Endodermal cell (in vitro differentiated cells): Measurements from ENCODE around the gene TLL1. TPM values are rescaled to one million over a fixed set of nuclear protein-coding genes. Genes with fewer than 3 reads are reported as not detected.

Experiments
- DNase-seq: peaks from one replicate; pipeline ENCODE4 v3.0.0-alpha.2; 2017
- H3K27ac ChIP-seq: 2 replicates; pipeline ENCODE4 v1.5.1; 2013; ENCODE audit warnings: mild to moderate bottlenecking, low read depth, low read length, moderate library complexity
- H3K27me3 ChIP-seq: 2 replicates; pipeline ENCODE4 v1.6.1; 2013; ENCODE audit warnings: mild to moderate bottlenecking, low read length, moderate library complexity; ENCODE audit not compliant: insufficient read depth, control insufficient read depth, poor library complexity, severe bottlenecking
- H3K36me3 ChIP-seq: 2 replicates; pipeline ENCODE4 v1.7.0; 2013; ENCODE audit warnings: mild to moderate bottlenecking, low read length, moderate library complexity; ENCODE audit not compliant: control insufficient read depth, insufficient read depth
- H3K4me1 ChIP-seq: one replicate; pipeline ENCODE4 v1.7.0; 2013; ENCODE audit warnings: low read length; ENCODE audit not compliant: control insufficient read depth, insufficient read depth
- H3K4me3 ChIP-seq: 2 replicates; pipeline ENCODE4 v1.5.1; 2013; ENCODE audit warnings: mild to moderate bottlenecking, low read length, moderate library complexity
- H3K9ac ChIP-seq: 2 replicates; pipeline ENCODE4 v1.6.1; 2013; ENCODE audit warnings: mild to moderate bottlenecking, low read length, moderate library complexity; ENCODE audit not compliant: poor library complexity, severe bottlenecking; ENCODE audit errors: extremely low read depth
- H3K9me3 ChIP-seq: 2 replicates; pipeline ENCODE4 v1.6.1; 2013; ENCODE audit warnings: mild to moderate bottlenecking, low read length, moderate library complexity; ENCODE audit not compliant: control insufficient read depth
- H3K27ac Mint-ChIP-seq: 2 replicates; pipeline ENCODE4 v1.8.0; 2020; ENCODE audit warnings: mixed read lengths
- H3K27me3 Mint-ChIP-seq: 2 replicates; pipeline ENCODE4 v1.8.0; 2021; ENCODE audit warnings: mild to moderate bottlenecking, mixed read lengths; ENCODE audit not compliant: insufficient read depth
- H3K36me3 Mint-ChIP-seq: 2 replicates; pipeline ENCODE4 v1.8.0; 2020; ENCODE audit warnings: low read depth, mixed read lengths
- H3K4me1 Mint-ChIP-seq: 2 replicates; pipeline ENCODE4 v1.8.0; 2020; ENCODE audit warnings: mixed read lengths
- H3K4me3 Mint-ChIP-seq: 2 replicates; pipeline ENCODE4 v1.8.0; 2020; ENCODE audit warnings: mild to moderate bottlenecking, moderate library complexity, mixed read lengths
- H3K9me3 Mint-ChIP-seq: 2 replicates; pipeline ENCODE4 v1.8.0; 2020; ENCODE audit warnings: mild to moderate bottlenecking, mixed read lengths
- CTCF ChIP-seq: fragments of 200-600 bp; sonication (generic); conservative IDR thresholded peaks from 2 replicates; pipeline ENCODE4 v1.5.0; 2021; ENCODE audit warnings: antibody characterized with exemption, mild to moderate bottlenecking
- WGBS, 2 experiments: methylation state at CpG; one replicate each; pipeline versions ENCODE4 v1.1.5 to v1.1.7; 2013; ENCODE audit warnings: missing lambda C conversion rate in 2 of 2, mixed read lengths in 1 of 2; ENCODE audit not compliant: insufficient coverage in 1 of 2, insufficient read length in 1 of 2; 5-methylcytosine and 5-hydroxymethylcytosine counted together
- total RNA-seq, 2 donors: library from RNA; stranded (reverse); fragmentation: NEBNext Ultra II Directional in 1 of 2; extraction: Animal tissue kit (Norgen Biotek cat#: 25700) in 1 of 2; gene quantifications; 2 replicates in 1 of 2; 3 replicates in 1 of 2; pipeline ENCODE4 v1.2.1, GENCODE V29; 2021

TLL1 gene
- total RNA-seq, 2 donors from 2014 or later, result 0.18 to 3.8 TPM

GRCh38 chr4:165851256-165851655 lies 21.8 kb upstream of the TLL1 start:
- DNase-seq, result no peak

GRCh38 chr4:165855191-165855590 lies 17.8 kb upstream of the TLL1 start:
- H3K9me3 Mint-ChIP-seq, result no peaks in the 10 kb centered on the region
- no peaks in the 10 kb centered on the region for H3K4me1 ChIP-seq
- no peak overlapping the region for H3K4me3 Mint-ChIP-seq
- no peaks in the 10 kb centered on the region for H3K36me3 Mint-ChIP-seq
- no peak for TF ChIP-seq CTCF
- H3K27me3 Mint-ChIP-seq, result no peaks in the 10 kb centered on the region
- no peaks in the 10 kb centered on the region for H3K4me1 Mint-ChIP-seq
- H3K27ac Mint-ChIP-seq, result no peak overlapping the region
- no peak for DNase-seq
- no peaks in the 10 kb centered on the region for H3K36me3 ChIP-seq
- no peak overlapping the region for H3K9ac ChIP-seq
- H3K4me3 ChIP-seq, result no peak overlapping the region
- no peaks in the 10 kb centered on the region for H3K9me3 ChIP-seq
- no peaks in the 10 kb centered on the region for H3K27me3 ChIP-seq
- no peak overlapping the region for H3K27ac ChIP-seq

More at GRCh38 chr4:165851256-165851655, 21.8 kb upstream of the TLL1 start:
- H3K9ac ChIP-seq, result no peak overlapping the region
- Mint-ChIP-seq H3K27ac (no peak overlapping the region), H3K27me3 (no peaks in the 10 kb centered on the region), H3K9me3 (no peaks in the 10 kb centered on the region), H3K4me3 (no peak overlapping the region), H3K4me1 (no peaks in the 10 kb centered on the region), H3K36me3 (no peaks in the 10 kb centered on the region)
- no peaks in the 10 kb centered on the region for H3K27me3 ChIP-seq
- no peaks in the 10 kb centered on the region for H3K36me3 ChIP-seq
- H3K4me1 ChIP-seq, result no peaks in the 10 kb centered on the region
- no peak overlapping the region for H3K27ac ChIP-seq
- no peak overlapping the region for H3K4me3 ChIP-seq
- 90 to 100% methylated on average over 2 to 3 of the region's 3 CpGs for WGBS, 2 experiments
- no peak for TF ChIP-seq CTCF
- no peaks in the 10 kb centered on the region for H3K9me3 ChIP-seq

- Mint-ChIP-seq H3K9me3 (no peaks in the 10 kb centered on the region), H3K36me3 (no peaks in the 10 kb centered on the region), H3K27ac (no peak overlapping the region), H3K4me3 (no peak overlapping the region), H3K27me3 (no peaks in the 10 kb centered on the region), H3K4me1 (peaks cover 2% of the 10 kb centered on the region)
- H3K36me3 ChIP-seq, result no peaks in the 10 kb centered on the region
- no peaks in the 10 kb centered on the region for H3K9me3 ChIP-seq
- H3K4me3 ChIP-seq, result no peak overlapping the region
- no peak overlapping the region for H3K27ac ChIP-seq
- no peak overlapping the region for H3K9ac ChIP-seq
- H3K27me3 ChIP-seq, result no peaks in the 10 kb centered on the region
- no peak for TF ChIP-seq CTCF
- no peak for DNase-seq
- 100% methylated on average over 1 of the region's 1 CpG; no CpG with 5 or more reads in 1 of the 2 experiments for WGBS, 2 experiments
- H3K4me1 ChIP-seq, result no peaks in the 10 kb centered on the region
Measured at GRCh38 chr4:165861363-165861762, 11.7 kb upstream of the TLL1 start.
